ENCODE results near the gene PRPF31.

DNA sequence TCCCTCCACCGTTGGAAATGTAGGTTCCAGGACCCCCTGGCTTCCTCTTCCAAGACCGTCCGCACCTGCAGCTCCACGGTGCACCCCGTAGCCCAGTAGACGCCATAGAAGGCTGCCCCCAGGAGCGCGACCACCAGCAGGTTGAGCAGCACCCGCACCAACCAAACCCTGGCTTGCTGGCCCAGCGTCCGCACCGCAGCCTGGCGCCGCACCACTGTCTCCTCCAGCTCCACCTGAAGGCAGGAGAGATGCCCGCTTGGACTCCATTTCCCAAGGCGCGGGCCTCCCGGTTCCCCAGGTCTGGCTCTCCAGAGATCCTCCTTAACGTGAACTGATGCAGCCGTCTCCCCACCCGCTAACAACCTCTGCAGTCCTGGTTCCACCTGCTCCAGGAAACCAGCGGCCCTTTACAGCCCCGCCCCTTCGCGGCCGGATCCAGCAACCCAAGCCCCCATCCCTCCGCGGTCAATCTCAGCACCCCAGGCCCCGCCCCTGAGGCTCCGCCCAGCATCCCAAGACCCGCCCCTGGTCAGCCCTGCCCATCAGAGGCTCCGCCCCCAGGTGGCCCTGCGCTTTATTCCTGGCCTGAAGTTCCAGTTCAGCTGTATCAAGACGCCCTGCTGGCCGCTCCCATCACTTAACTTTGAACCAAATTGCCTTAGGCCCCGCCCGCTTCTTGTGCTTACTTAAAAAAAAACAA lies 49.0 kb downstream of the PRPF31 start:
- TF ChIP-seq CTCF (conservative IDR thresholded peaks at IDR 0.05; ENCODE audit: low read depth, low read length), result no peak
- TF ChIP-seq EZH2 (IDR thresholded peaks at IDR 0.05; ENCODE audit: borderline replicate concordance, low read depth, low read length, poor library complexity, severe bottlenecking), result no peak

All from A673 (cell line).